GM21786 (cell line): ENCODE measurements around the gene CCDC107.

ENCODE experiments used
- ATAC-seq: cut with Tn5 transposase; IDR thresholded peaks from one replicate; pipeline ENCODE4 v1.9.1; 2021; ENCODE audit not compliant: unreplicated experiment

CCDC107 gene

GRCh38 chr9:35682051-35682450, 24.0 kb downstream of the CCDC107 start:
- no peak for ATAC-seq

GRCh38 chr9:35682520-35683315, 24.6 kb downstream of the CCDC107 start:
- ATAC-seq: no peak

GRCh38 chr9:35683323-35683722, 25.2 kb downstream of the CCDC107 start:
- ATAC-seq: no peak

- no peak for ATAC-seq
Measured at GRCh38 chr9:35684921-35685320, 26.8 kb downstream of the CCDC107 start.

- no peak for ATAC-seq
Measured at GRCh38 chr9:35685506-35685905, 27.4 kb downstream of the CCDC107 start.

- ATAC-seq: no peak
Measured at GRCh38 chr9:35686222-35687203, 28.4 kb downstream of the CCDC107 start.

GRCh38 chr9:35687306-35687705, 29.2 kb downstream of the CCDC107 start:
- ATAC-seq: no peak

- ATAC-seq: no peak
Measured at GRCh38 chr9:35687972-35688557, 30.0 kb downstream of the CCDC107 start.

GRCh38 chr9:35688558-35689541, 30.8 kb downstream of the CCDC107 start:
- ATAC-seq: no peak

- ATAC-seq: no peak
Measured at GRCh38 chr9:35689542-35690293, 31.6 kb downstream of the CCDC107 start, which contains the start of gene TPM2. Gene TPM2, minus strand, starts transcription at chr9:35689925. Its CDS starts 108 bp downstream, at chr9:35689817.

GRCh38 chr9:35690294-35690613, 32.2 kb downstream of the CCDC107 start:
- ATAC-seq: no peak

GRCh38 chr9:35690614-35691333, 32.7 kb downstream of the CCDC107 start:
- no peak for ATAC-seq

GRCh38 chr9:35691334-35691650, 33.2 kb downstream of the CCDC107 start:
- no peak for ATAC-seq

- no peak for ATAC-seq
Measured at GRCh38 chr9:35691757-35692301, 33.7 kb downstream of the CCDC107 start.

- no peak for ATAC-seq
Measured at GRCh38 chr9:35695943-35696401, 37.9 kb downstream of the CCDC107 start.

GRCh38 chr9:35696520-35697215, 38.6 kb downstream of the CCDC107 start:
- ATAC-seq: peak; percentile 80

- no peak for ATAC-seq
Measured at GRCh38 chr9:35697486-35697885, 39.4 kb downstream of the CCDC107 start.

GRCh38 chr9:35698231-35698630, 40.1 kb downstream of the CCDC107 start:
- ATAC-seq: no peak
